MM.1S (cell line): ENCODE data around the gene TP73.

ENCODE experiments used
- DNase-seq: peaks from one replicate; pipeline ENCODE4 v3.0.0-alpha.2; 2015
- H2AFZ ChIP-seq: fragments of 300-600 bp; sonication (generic); 2 replicates; pipeline ENCODE4 v1.6.0; 2016; ENCODE audit warnings: antibody characterized with exemption, low read length
- H3F3A ChIP-seq: fragments of 300-600 bp; sonication (generic); 2 replicates; pipeline ENCODE4 v1.6.1; 2016; ENCODE audit warnings: mild to moderate bottlenecking, antibody characterized with exemption, low read length, moderate library complexity, mixed read lengths; ENCODE audit not compliant: insufficient read depth
- H3K27ac ChIP-seq: fragments of 300-600 bp; sonication (generic); 2 replicates; pipeline ENCODE4 v1.5.1; 2016; ENCODE audit warnings: mild to moderate bottlenecking, low read length
- H3K27me3 ChIP-seq: fragments of 300-600 bp; sonication (generic); replicated peaks from 2 replicates; pipeline ENCODE4 v1.6.0; 2016; ENCODE audit warnings: low read length; ENCODE audit not compliant: insufficient read depth
- H3K36me3 ChIP-seq: fragments of 300-600 bp; sonication (generic); replicated peaks from 2 replicates; pipeline ENCODE4 v1.6.1; 2016; ENCODE audit warnings: mild to moderate bottlenecking, low read length, mixed read lengths; ENCODE audit not compliant: insufficient read depth
- H3K4me1 ChIP-seq: fragments of 300-600 bp; sonication (generic); 2 replicates; pipeline ENCODE4 v1.6.1; 2016; ENCODE audit warnings: low read length, mixed read lengths
- H3K4me2 ChIP-seq: fragments of 300-600 bp; sonication (generic); 2 replicates; pipeline ENCODE4 v1.6.0; 2016; ENCODE audit warnings: low read depth, low read length
- H3K4me3 ChIP-seq: fragments of 300-600 bp; sonication (generic); 2 replicates; pipeline ENCODE4 v1.5.1; 2016; ENCODE audit warnings: low read length, mixed read lengths
- H3K79me2 ChIP-seq: fragments of 300-600 bp; sonication (generic); 2 replicates; pipeline ENCODE4 v1.6.1; 2016; ENCODE audit warnings: mixed run types, low read length, mixed read lengths
- H3K9ac ChIP-seq: fragments of 300-600 bp; sonication (generic); 2 replicates; pipeline ENCODE4 v1.6.1; 2016; ENCODE audit warnings: low read length, mixed read lengths
- H3K9me2 ChIP-seq: fragments of 300-600 bp; sonication (generic); replicated peaks from 2 replicates; pipeline ENCODE4 v1.6.1; 2016; ENCODE audit warnings: mild to moderate bottlenecking, low read length, mixed read lengths; ENCODE audit not compliant: insufficient read depth
- H3K9me3 ChIP-seq: fragments of 300-600 bp; sonication (generic); replicated peaks from 2 replicates; pipeline ENCODE4 v1.6.1; 2016; ENCODE audit warnings: mild to moderate bottlenecking, low read length, mixed read lengths; ENCODE audit not compliant: insufficient read depth
- H4K20me1 ChIP-seq: fragments of 300-600 bp; sonication (generic); 2 replicates; pipeline ENCODE4 v1.6.1; 2016; ENCODE audit warnings: mild to moderate bottlenecking, low read length, moderate library complexity, mixed read lengths; ENCODE audit not compliant: insufficient read depth
- EZH2 ChIP-seq: fragments of 300-600 bp; sonication (generic); optimal IDR thresholded peaks from 2 replicates; pipeline ENCODE3; 2017; ENCODE audit warnings: low read depth, mild to moderate bottlenecking, antibody characterized with exemption, low read length, mixed read lengths
- EZH2phosphoT487 ChIP-seq: fragments of 300-600 bp; sonication (generic); IDR thresholded peaks from 2 replicates; pipeline ENCODE4 v1.6.1; 2018; ENCODE audit warnings: antibody characterized with exemption, low read length
- TF ChIP-seq, protein P1 (sequence below): fragments of 300-600 bp; sonication (generic); IDR thresholded peaks from 2 replicates; pipeline ENCODE4 v1.5.1; 2016; ENCODE audit warnings: antibody characterized with exemption, low read length, mixed read lengths

Gene TP73

DNA sequence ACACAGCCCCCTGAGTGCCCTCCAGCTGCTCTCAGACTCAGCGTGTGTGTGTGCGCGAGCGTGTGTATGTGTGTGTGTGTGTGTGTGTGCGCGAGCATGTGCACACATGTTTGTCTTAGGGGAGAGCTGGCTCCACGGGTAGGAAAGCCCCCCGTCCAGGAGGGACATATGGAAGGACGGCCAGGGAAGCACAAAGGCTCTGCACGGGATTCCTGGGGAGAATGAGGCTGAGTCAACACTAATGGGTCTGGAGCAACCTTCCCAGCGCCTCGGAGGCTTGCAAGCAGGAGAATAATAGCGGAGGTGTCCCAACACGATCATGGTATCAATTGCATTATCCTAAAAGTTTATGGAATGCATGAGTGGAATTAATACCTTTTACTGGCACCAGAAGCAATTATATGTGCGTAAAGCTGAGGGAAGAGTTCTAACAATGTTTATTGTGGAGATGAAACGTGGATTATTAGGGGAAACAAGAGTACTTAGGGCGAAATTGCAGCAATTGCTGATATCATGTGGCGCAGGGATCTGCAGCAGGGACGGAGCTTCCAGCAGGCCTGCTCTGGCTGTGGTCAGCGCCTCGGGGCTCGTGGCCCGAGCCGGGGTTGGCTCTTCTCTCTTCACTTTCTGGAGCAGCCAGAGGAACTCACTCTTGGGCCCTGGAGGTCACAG, 59.6 kb downstream of the TP73 start:
- Histone ChIP-seq H4K20me1 (no peaks in the 10 kb centered on the region), H3K9ac (no peak overlapping the region), H3K36me3 (no peaks in the 10 kb centered on the region), H3K4me1 (no peaks in the 10 kb centered on the region), H3K4me2 (no peak overlapping the region), H3K4me3 (no peak overlapping the region), H3K9me3 (no peaks in the 10 kb centered on the region), H2AFZ (no peak overlapping the region), H3K9me2 (no peaks in the 10 kb centered on the region), H3K79me2 (no peaks in the 10 kb centered on the region), H3K27me3 (no peaks in the 10 kb centered on the region), H3F3A (no peaks in the 10 kb centered on the region), H3K27ac (no peak overlapping the region)
- no peak for TF ChIP-seq EZH2phosphoT487
- DNase-seq, result no peak

DNA sequence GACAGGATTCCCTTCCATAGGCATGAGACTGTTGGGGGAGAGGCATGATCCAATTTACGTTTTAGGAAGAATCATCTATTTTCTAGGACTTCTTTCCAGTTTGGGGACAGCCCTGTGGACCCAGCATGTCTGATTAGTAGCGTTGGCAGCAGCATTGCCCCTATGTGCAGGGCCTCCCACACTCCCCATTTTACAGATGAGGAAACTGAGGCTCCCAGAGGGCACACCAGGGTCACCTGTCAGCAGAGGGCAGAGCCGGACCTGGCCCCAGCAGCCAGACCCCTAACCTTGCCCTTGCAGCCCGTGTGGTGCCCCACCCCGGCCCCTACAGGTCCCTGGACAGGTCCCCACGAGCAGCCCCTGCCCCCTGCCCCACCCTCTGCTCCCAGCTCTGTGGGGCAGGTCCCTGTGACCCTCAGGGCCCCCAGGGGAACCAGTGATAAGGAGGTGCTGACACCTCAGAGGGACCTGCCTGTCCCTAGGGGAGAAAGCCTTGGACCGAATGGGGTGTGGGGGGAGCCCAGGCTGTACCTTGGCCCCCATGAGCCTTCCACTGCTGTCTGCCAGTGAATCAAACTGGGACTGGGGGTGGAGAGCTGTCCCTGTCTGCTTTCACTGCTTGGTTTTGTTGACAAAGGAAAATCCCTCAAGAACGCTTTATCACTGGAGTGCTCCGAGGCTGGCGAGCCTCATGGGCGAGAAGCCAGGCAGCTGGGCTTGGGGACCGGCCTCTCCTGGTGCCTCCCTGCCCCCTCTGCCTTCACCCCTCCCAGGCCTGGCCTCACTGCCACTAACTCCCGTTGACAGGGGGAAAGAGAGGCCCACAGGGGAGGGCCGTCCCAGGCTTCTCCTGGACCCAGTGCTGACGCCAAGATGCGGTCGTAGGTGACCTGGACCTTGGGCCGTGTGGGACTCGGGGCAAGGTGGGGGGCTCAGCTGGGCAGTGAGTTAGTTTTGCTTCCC, 60.5 kb downstream of the TP73 start:
- Histone ChIP-seq H2AFZ (no peak overlapping the region), H3F3A (no peaks in the 10 kb centered on the region), H3K9me3 (no peaks in the 10 kb centered on the region), H3K36me3 (no peaks in the 10 kb centered on the region), H3K9ac (no peak overlapping the region), H3K79me2 (no peaks in the 10 kb centered on the region), H3K4me3 (no peak overlapping the region), H3K27me3 (no peaks in the 10 kb centered on the region), H3K4me1 (no peaks in the 10 kb centered on the region), H4K20me1 (no peaks in the 10 kb centered on the region), H3K27ac (no peak overlapping the region), H3K4me2 (no peak overlapping the region), H3K9me2 (no peaks in the 10 kb centered on the region)
- no peak for DNase-seq
- TF ChIP-seq EZH2phosphoT487 (no peak), EZH2 (no peak)
- TF ChIP-seq, protein P1, sequence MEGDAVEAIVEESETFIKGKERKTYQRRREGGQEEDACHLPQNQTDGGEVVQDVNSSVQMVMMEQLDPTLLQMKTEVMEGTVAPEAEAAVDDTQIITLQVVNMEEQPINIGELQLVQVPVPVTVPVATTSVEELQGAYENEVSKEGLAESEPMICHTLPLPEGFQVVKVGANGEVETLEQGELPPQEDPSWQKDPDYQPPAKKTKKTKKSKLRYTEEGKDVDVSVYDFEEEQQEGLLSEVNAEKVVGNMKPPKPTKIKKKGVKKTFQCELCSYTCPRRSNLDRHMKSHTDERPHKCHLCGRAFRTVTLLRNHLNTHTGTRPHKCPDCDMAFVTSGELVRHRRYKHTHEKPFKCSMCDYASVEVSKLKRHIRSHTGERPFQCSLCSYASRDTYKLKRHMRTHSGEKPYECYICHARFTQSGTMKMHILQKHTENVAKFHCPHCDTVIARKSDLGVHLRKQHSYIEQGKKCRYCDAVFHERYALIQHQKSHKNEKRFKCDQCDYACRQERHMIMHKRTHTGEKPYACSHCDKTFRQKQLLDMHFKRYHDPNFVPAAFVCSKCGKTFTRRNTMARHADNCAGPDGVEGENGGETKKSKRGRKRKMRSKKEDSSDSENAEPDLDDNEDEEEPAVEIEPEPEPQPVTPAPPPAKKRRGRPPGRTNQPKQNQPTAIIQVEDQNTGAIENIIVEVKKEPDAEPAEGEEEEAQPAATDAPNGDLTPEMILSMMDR, result no peak

DNA sequence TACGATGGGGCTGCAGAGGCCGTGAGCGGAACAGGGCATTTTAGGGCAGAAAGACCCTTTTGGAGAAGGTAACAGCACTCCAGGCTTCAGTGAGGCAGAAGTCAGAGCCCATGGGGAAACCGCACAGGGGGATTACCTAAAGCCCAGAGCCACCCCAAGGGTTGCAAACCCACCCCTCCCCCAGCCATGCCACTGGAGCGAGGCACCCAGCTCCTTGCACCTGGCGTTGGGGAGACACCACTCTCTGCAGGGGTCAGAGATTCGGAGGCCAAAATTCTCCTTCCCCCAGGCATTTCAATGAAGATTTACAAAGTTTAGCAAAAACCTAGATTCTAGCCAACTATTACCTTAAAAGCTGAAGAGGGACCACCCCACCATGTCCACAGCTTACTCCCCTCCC, 61.5 kb downstream of the TP73 start:
- Histone ChIP-seq H3K36me3 (no peaks in the 10 kb centered on the region), H3K9me2 (no peaks in the 10 kb centered on the region), H3K79me2 (no peaks in the 10 kb centered on the region), H3K9ac (no peak overlapping the region), H3K27me3 (no peaks in the 10 kb centered on the region), H3K9me3 (no peaks in the 10 kb centered on the region), H2AFZ (no peak overlapping the region), H3K4me3 (no peak overlapping the region), H3K4me1 (no peaks in the 10 kb centered on the region), H3K27ac (no peak overlapping the region), H3K4me2 (no peak overlapping the region), H3F3A (no peaks in the 10 kb centered on the region), H4K20me1 (no peaks in the 10 kb centered on the region)
- no peak for TF ChIP-seq EZH2
- TF ChIP-seq, protein P1, result no peak
- no peak for TF ChIP-seq EZH2phosphoT487
- no peak for DNase-seq
